ENCODE measurements around the gene TBC1D2B. TPM values are rescaled to one million over a fixed set of nuclear protein-coding genes. Genes with fewer than 3 reads are reported as not detected.

Gene TBC1D2B
- total RNA-seq, 2 donors from 2014 or later = 35.9 to 49.1 TPM

GRCh38 chr15:78102211-78102610 lies 24.7 kb upstream of the TBC1D2B start:
- intact Hi-C loops (cut with DNase I) = loop anchor here (10.0 kb wide), 1 partner anchor 57 kb away; no protein-coding TSS in a partner anchor
- Histone ChIP-seq H3K36me3 (no peaks in the 10 kb centered on the region), H3K27me3 (no peaks in the 10 kb centered on the region), H3K27ac (no peak overlapping the region), H3K9ac (ENCODE audit: low read depth in 2 of 2, low read length in 2 of 2) (no peak overlapping the region), H3K4me3 (no peak overlapping the region), H3K4me1 (peaks cover 6% of the 10 kb centered on the region), H3K9me3 (no peaks in the 10 kb centered on the region)
- DNase-seq = no peak
- no peak for TF ChIP-seq CTCF (IDR thresholded peaks at IDR 0.05)

- Histone ChIP-seq H3K9me3 (no peaks in the 10 kb centered on the region), H3K36me3 (no peaks in the 10 kb centered on the region), H3K4me1 (peaks cover 6% of the 10 kb centered on the region), H3K27me3 (no peaks in the 10 kb centered on the region), H3K9ac (ENCODE audit: low read depth in 2 of 2, low read length in 2 of 2) (no peak overlapping the region), H3K4me3 (no peak overlapping the region), H3K27ac (no peak overlapping the region)
- intact Hi-C loops (cut with DNase I) = loop anchor here (10.0 kb wide), 1 partner anchor 57 kb away; no protein-coding TSS in a partner anchor
- DNase-seq = no peak
- TF ChIP-seq CTCF (IDR thresholded peaks at IDR 0.05) = no peak
These were observed 24.1 kb upstream of the TBC1D2B start for GRCh38 chr15:78101423-78102105.

GRCh38 chr15:78100886-78101285 lies 23.4 kb upstream of the TBC1D2B start:
- H3K4me1 ChIP-seq = peaks cover 6% of the 10 kb centered on the region
- intact Hi-C loops (cut with DNase I) = loop anchor here (10.0 kb wide), 1 partner anchor 56 kb away; no protein-coding TSS in a partner anchor
- TF ChIP-seq CTCF (IDR thresholded peaks at IDR 0.05) = no peak
- H3K4me3 ChIP-seq = no peak overlapping the region
- H3K36me3 ChIP-seq = no peaks in the 10 kb centered on the region
- no peak overlapping the region for H3K9ac ChIP-seq (ENCODE audit: low read depth in 2 of 2, low read length in 2 of 2)
- DNase-seq = no peak
- no peak overlapping the region for H3K27ac ChIP-seq
- H3K9me3 ChIP-seq = no peaks in the 10 kb centered on the region
- no peaks in the 10 kb centered on the region for H3K27me3 ChIP-seq

GRCh38 chr15:78098131-78098755 lies 20.7 kb upstream of the TBC1D2B start:
- no peak for TF ChIP-seq CTCF (IDR thresholded peaks at IDR 0.05)
- Histone ChIP-seq H3K9ac (ENCODE audit: low read depth in 2 of 2, low read length in 2 of 2) (no peak overlapping the region), H3K4me1 (peaks cover 2% of the 10 kb centered on the region), H3K36me3 (no peaks in the 10 kb centered on the region), H3K27me3 (no peaks in the 10 kb centered on the region), H3K4me3 (no peak overlapping the region), H3K27ac (no peak overlapping the region), H3K9me3 (no peaks in the 10 kb centered on the region)
- intact Hi-C loops (cut with DNase I) = no loop called here
- DNase-seq = no peak

GRCh38 chr15:78097667-78098066 lies 20.2 kb upstream of the TBC1D2B start:
- DNase-seq = no peak
- Histone ChIP-seq H3K4me3 (no peak overlapping the region), H3K27ac (no peak overlapping the region), H3K9ac (ENCODE audit: low read depth in 2 of 2, low read length in 2 of 2) (no peak overlapping the region), H3K9me3 (no peaks in the 10 kb centered on the region), H3K4me1 (no peaks in the 10 kb centered on the region), H3K27me3 (no peaks in the 10 kb centered on the region), H3K36me3 (no peaks in the 10 kb centered on the region)
- no peak for TF ChIP-seq CTCF (IDR thresholded peaks at IDR 0.05)
- intact Hi-C loops (cut with DNase I) = no loop called here
